Fibroblast of pulmonary artery (primary cell): ENCODE results near the gene UVRAG.
A peak's percentile ranks its signal among the peaks of the same experiment; 100 is the strongest.

Experiments used
- DNase-seq: peaks from one replicate; pipeline ENCODE4 v3.0.0-alpha.2; 2010; ENCODE audit warnings: low read depth
- H3K4me3 ChIP-seq: replicated peaks from 2 replicates; pipeline ENCODE4 v1.5.1; 2011; ENCODE audit warnings: low read depth, mild to moderate bottlenecking, control low read depth, low read length, moderate library complexity
- TF ChIP-seq, protein P1 (sequence below): IDR thresholded peaks from 2 replicates; pipeline ENCODE4 v1.5.1; 2011; ENCODE audit warnings: mild to moderate bottlenecking, control low read depth, low read length, inconsistent platforms; ENCODE audit errors: missing control alignments

Gene UVRAG

GRCh38 chr11:76119032-76119431 lies 304.0 kb downstream of the UVRAG start:
- no peak for DNase-seq
- TF ChIP-seq, protein P1, sequence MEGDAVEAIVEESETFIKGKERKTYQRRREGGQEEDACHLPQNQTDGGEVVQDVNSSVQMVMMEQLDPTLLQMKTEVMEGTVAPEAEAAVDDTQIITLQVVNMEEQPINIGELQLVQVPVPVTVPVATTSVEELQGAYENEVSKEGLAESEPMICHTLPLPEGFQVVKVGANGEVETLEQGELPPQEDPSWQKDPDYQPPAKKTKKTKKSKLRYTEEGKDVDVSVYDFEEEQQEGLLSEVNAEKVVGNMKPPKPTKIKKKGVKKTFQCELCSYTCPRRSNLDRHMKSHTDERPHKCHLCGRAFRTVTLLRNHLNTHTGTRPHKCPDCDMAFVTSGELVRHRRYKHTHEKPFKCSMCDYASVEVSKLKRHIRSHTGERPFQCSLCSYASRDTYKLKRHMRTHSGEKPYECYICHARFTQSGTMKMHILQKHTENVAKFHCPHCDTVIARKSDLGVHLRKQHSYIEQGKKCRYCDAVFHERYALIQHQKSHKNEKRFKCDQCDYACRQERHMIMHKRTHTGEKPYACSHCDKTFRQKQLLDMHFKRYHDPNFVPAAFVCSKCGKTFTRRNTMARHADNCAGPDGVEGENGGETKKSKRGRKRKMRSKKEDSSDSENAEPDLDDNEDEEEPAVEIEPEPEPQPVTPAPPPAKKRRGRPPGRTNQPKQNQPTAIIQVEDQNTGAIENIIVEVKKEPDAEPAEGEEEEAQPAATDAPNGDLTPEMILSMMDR = no peak
- H3K4me3 ChIP-seq = no peak overlapping the region

GRCh38 chr11:76119779-76120178 lies 304.8 kb downstream of the UVRAG start:
- DNase-seq = peak; percentile 18
- TF ChIP-seq, protein P1 = no peak
- no peak overlapping the region for H3K4me3 ChIP-seq

- H3K4me3 ChIP-seq = no peak overlapping the region
- DNase-seq = peak; percentile 37
- TF ChIP-seq, protein P1 = no peak
Measured at GRCh38 chr11:76120513-76121101, 305.6 kb downstream of the UVRAG start.

GRCh38 chr11:76123248-76123647 lies 308.2 kb downstream of the UVRAG start:
- no peak overlapping the region for H3K4me3 ChIP-seq
- TF ChIP-seq, protein P1 = no peak
- no peak for DNase-seq

- H3K4me3 ChIP-seq = no peak overlapping the region
- no peak for DNase-seq
Measured at GRCh38 chr11:76124905-76125770, 310.1 kb downstream of the UVRAG start.

GRCh38 chr11:76129729-76130128 lies 314.7 kb downstream of the UVRAG start:
- H3K4me3 ChIP-seq = no peak overlapping the region
- TF ChIP-seq, protein P1 = no peak
- no peak for DNase-seq

More at GRCh38 chr11:76124905-76125770, 310.1 kb downstream of the UVRAG start:
- TF ChIP-seq, protein P1 = no peak
